GM12878 (cell line): ENCODE measurements around the gene TMEM255A. TPM values are rescaled to one million over a fixed set of nuclear protein-coding genes. Genes with fewer than 3 reads are reported as not detected.

Source experiments
- ATAC-seq: fragments of 200-7000 bp; cut with Tn5 transposase; 3 replicates; pipeline ENCODE4 v1.9.1; 2020; ENCODE audit warnings: mild to moderate bottlenecking, moderate library complexity
- BruUV-seq: library from RNA; stranded (reverse); fragments of 400-500 nt; replicated peaks from 2 replicates; lab custom pipeline; 2021; lab: Mats Ljungman, UMichigan
- CTCF ChIA-PET: fragments of 300-600 bp; sonication (Branson Sonifier 250); formaldehyde crosslinking; extraction: SDS; loops from one replicate; lab custom pipeline; 2021; ENCODE audit warnings: inconsistent platforms; lab: Yijun Ruan, JAX
- POLR2A ChIA-PET: fragments of 350-600 bp; formaldehyde crosslinking; extraction: SDS; loops from one replicate; lab custom pipeline; 2021; ENCODE audit warnings: inconsistent platforms; lab: Charles Lee
- RAD21 ChIA-PET: fragments of 300-600 bp; sonication (Branson Sonifier 250); formaldehyde crosslinking; loops from one replicate; lab custom pipeline; 2023; ENCODE audit warnings: antibody characterized with exemption; ENCODE audit not compliant: unreplicated experiment; lab: Charles Lee
- SMC1A ChIA-PET: fragments of 300-600 bp; sonication (Branson Sonifier 250); formaldehyde crosslinking; loops from one replicate; lab custom pipeline; 2023; ENCODE audit not compliant: unreplicated experiment, uncharacterized antibody; lab: Charles Lee
- DNase-seq: peaks from one replicate; pipeline ENCODE4 v3.0.0-alpha.2; 2011; ENCODE audit warnings: low read depth, low spot score
- FAIRE-seq: peaks from 3 replicates; lab custom pipeline; 2011; peaks lifted over from hg19 to GRCh38; lab: Jason Lieb, UNC
- H2AFZ ChIP-seq: 2 replicates; pipeline ENCODE4 v1.6.0; 2011; ENCODE audit warnings: low read depth, low read length, control low read depth; ENCODE audit not compliant: control insufficient read depth
- H3K27ac ChIP-seq: 2 replicates; pipeline ENCODE4 v1.5.1; 2011; ENCODE audit warnings: control low read depth; ENCODE audit not compliant: control insufficient read depth, insufficient read depth
- H3K27me3 ChIP-seq, 2 experiments: replicated peaks in 1 of 2; 2 replicates each; pipeline versions ENCODE4 v1.6.0 to v1.6.1; 2011; ENCODE audit warnings: low read length in 1 of 2; ENCODE audit not compliant: control insufficient read depth in 2 of 2, insufficient read depth in 2 of 2
- H3K36me3 ChIP-seq, 2 experiments: 2 replicates each; pipeline ENCODE4 v1.5.1; 2011; ENCODE audit warnings: low read length in 1 of 2; ENCODE audit not compliant: control insufficient read depth in 2 of 2, insufficient read depth in 2 of 2
- H3K4me1 ChIP-seq: 2 replicates; pipeline ENCODE4 v1.6.1; 2011; ENCODE audit warnings: mild to moderate bottlenecking, low read length, moderate library complexity, mixed read lengths; ENCODE audit not compliant: control insufficient read depth, insufficient read depth
- H3K4me2 ChIP-seq: 2 replicates; pipeline ENCODE4 v1.6.0; 2011; ENCODE audit warnings: control low read depth; ENCODE audit not compliant: control insufficient read depth, insufficient read depth
- H3K4me3 ChIP-seq: fragments of 200-600 bp; sonication (generic); 2 replicates; pipeline ENCODE4 v1.5.1; 2016
- H3K79me2 ChIP-seq: 2 replicates; pipeline ENCODE4 v1.6.0; 2011; ENCODE audit warnings: low read length; ENCODE audit not compliant: control insufficient read depth, insufficient read depth
- H3K9ac ChIP-seq: 2 replicates; pipeline ENCODE4 v1.8.0; 2011; ENCODE audit warnings: low read length, control low read depth, mixed read lengths; ENCODE audit not compliant: control insufficient read depth, insufficient read depth
- H3K9me3 ChIP-seq: replicated peaks from 3 replicates; pipeline ENCODE4 v1.5.1; 2011; ENCODE audit warnings: mild to moderate bottlenecking, low read length; ENCODE audit not compliant: control insufficient read depth, insufficient read depth
- H4K20me1 ChIP-seq: 2 replicates; pipeline ENCODE4 v1.6.0; 2011; ENCODE audit not compliant: control insufficient read depth, insufficient read depth
- CREM ChIP-seq: IDR thresholded peaks from 2 replicates; pipeline ENCODE4 v1.6.1; 2014; ENCODE audit warnings: antibody characterized with exemption, low read depth
- IKZF1 ChIP-seq: fragments of 450-650 bp; conservative IDR thresholded peaks from 2 replicates; pipeline ENCODE4 v1.6.1; 2017; ENCODE audit warnings: antibody characterized with exemption, mild to moderate bottlenecking
- IRF5 ChIP-seq: fragments of 450-650 bp; IDR thresholded peaks from 2 replicates; pipeline ENCODE4 v1.6.1; 2017; ENCODE audit warnings: borderline replicate concordance
- KLF5 ChIP-seq: fragments of 450-650 bp; IDR thresholded peaks from 2 replicates; pipeline ENCODE4 v1.6.1; 2014; ENCODE audit warnings: mild to moderate bottlenecking; ENCODE audit not compliant: partially characterized antibody
- REST ChIP-seq: IDR thresholded peaks from 2 replicates; pipeline ENCODE4 v1.6.1; 2012; ENCODE audit warnings: mild to moderate bottlenecking, low read depth, low read length
- SRF ChIP-seq, 2 experiments: IDR thresholded peaks; 2 replicates each; pipeline ENCODE4 v1.6.1; 2011; ENCODE audit warnings: low read depth in 2 of 2, low read length in 2 of 2, mild to moderate bottlenecking in 1 of 2, moderate library complexity in 1 of 2
- SUPT20H ChIP-seq: IDR thresholded peaks from 2 replicates; pipeline ENCODE4 v1.6.1; 2011; ENCODE audit warnings: low read depth, mild to moderate bottlenecking, low read length, moderate library complexity, borderline replicate concordance; ENCODE audit not compliant: control insufficient read depth
- TBL1XR1 ChIP-seq: IDR thresholded peaks from 2 replicates; pipeline ENCODE4 v1.6.1; 2012; ENCODE audit warnings: low read depth, low read length, improper control_type of control experiment
- WGBS: methylation state at CpG from one replicate; pipeline ENCODE4 v1.1.6; 2016; ENCODE audit warnings: low lambda C conversion rate; ENCODE audit not compliant: insufficient replicate concordance, insufficient coverage; ENCODE audit errors: missing lambda C conversion rate; 5-methylcytosine and 5-hydroxymethylcytosine counted together
- in situ Hi-C: fragments of 300-500 bp; cut with MboI; formaldehyde crosslinking; loops from 9 replicates; pipeline ENCODE4 v1.14.3; 2018; ENCODE audit warnings: mixed read lengths
- intact Hi-C: fragments of 100-400 bp; cut with micrococcal nuclease; formaldehyde crosslinking; loops from one replicate; pipeline ENCODE4 v1.14.2; 2022; ENCODE audit not compliant: unreplicated experiment
- polyA plus RNA-seq, 11 experiments: library from polyadenylated mRNA; depleted of rRNA in 4 of 11; unstranded in 6 of 11; stranded (reverse) in 5 of 11; fragments of >200 nt; fragmentation: Nextera tagmentation in 4 of 11; fragmentation: Illumina TruSeq in 1 of 11; extraction: Ambion mirVana in 4 of 11; extraction: Trizol in 1 of 11; gene quantifications; 1 replicate in 1 of 11; 2 replicates in 10 of 11; pipeline versions ENCODE4 v1.2.1 to v1.2.3, GENCODE V29; 2011 to 2016; ENCODE audit warnings: inconsistent platforms in 2 of 11, missing spikeins in 2 of 11, low read depth in 1 of 11
- total RNA-seq, 4 experiments: library from RNA; depleted of rRNA in 3 of 4; stranded (reverse); fragments of >200 nt in 3 of 4; fragmentation: Illumina TruSeq in 1 of 4; extraction: Trizol in 1 of 4; gene quantifications; 2 replicates each; pipeline versions ENCODE4 v1.2.1 to v1.2.3, GENCODE V29; 2013 to 2021

The TMEM255A gene
- total and polyA plus RNA-seq, 10 of the 15 experiments (the other 5 are each of a cell fraction or from before 2014, with no cell fraction given) = 0.90 to 5.4 (median 1.3) TPM

- no peak for TF ChIP-seq REST
- TF ChIP-seq, all 136 proteins: peak for 0
These were observed 30.1 kb downstream of the TMEM255A start (continued) for GRCh38 chrX:120281021-120281624.

- no TSS peak for BruUV-seq
- H3K36me3 ChIP-seq = no peaks in the 10 kb centered on the region
- H2AFZ ChIP-seq = no peak overlapping the region
- no peak for TF ChIP-seq IRF5
- TF ChIP-seq KLF5 = no peak
- TF ChIP-seq SRF (IDR thresholded peaks at IDR 0.05; ENCODE audit: low read depth in 2 of 2, low read length in 2 of 2) = no peak
- TF ChIP-seq IKZF1 = no peak
- TF ChIP-seq CREM = no peak
- no peak for TF ChIP-seq TBL1XR1
- no peak for TF ChIP-seq SUPT20H
- ChIA-PET SMC1A (interaction anchor here (1.0 to 1.7 kb wide), 4 partner anchors 11 to 17 kb away, joined by 3 to 7 read pairs (median 3); no protein-coding TSS in a partner anchor), RAD21 (no interaction called here), CTCF (interaction anchor here (1.3 to 2.8 kb wide), 2 partner anchors 10 to 13 kb away, joined by 3 to 9 read pairs; no protein-coding TSS in a partner anchor), POLR2A (interaction anchor here (0.7 kb wide), 1 partner anchor 35 kb away, joined by 4 read pairs; no protein-coding TSS in a partner anchor)
- no peak for ATAC-seq
- intact Hi-C loops = no loop called here
- no peak for DNase-seq
- no peaks in the 10 kb centered on the region for H3K79me2 ChIP-seq
- H3K9me3 ChIP-seq = no peaks in the 10 kb centered on the region
- H4K20me1 ChIP-seq = no peaks in the 10 kb centered on the region
- H3K4me3 ChIP-seq = no peak overlapping the region
- H3K27me3 ChIP-seq = no peaks in the 10 kb centered on the region
- H3K4me1 ChIP-seq = no peaks in the 10 kb centered on the region
- H3K9ac ChIP-seq = no peak overlapping the region
- WGBS = 0% methylated on average over 2 of the region's 2 CpGs
- no peak overlapping the region for H3K4me2 ChIP-seq
- no peak overlapping the region for H3K27ac ChIP-seq
- in situ Hi-C loops = no loop called here
- FAIRE-seq = no peak
These were observed 36.3 kb downstream of the TMEM255A start for GRCh38 chrX:120274958-120275357.
